Gastroesophageal sphincter (tissue), 4 donors: ENCODE results near the gene CCNH. TPM values are rescaled to one million over a fixed set of nuclear protein-coding genes. Genes with fewer than 3 reads are reported as not detected.

Experiments used
- ATAC-seq: fragments of 150-250 bp; one replicate; pipeline ENCODE4 v1.9.1; 2016; ENCODE audit warnings: mild to moderate bottlenecking, moderate library complexity
- H3K27ac ChIP-seq, 4 donors: fragments of 200-600 bp; sonication (generic) in 3 of 4; 1 replicate in 3 of 4; 2 replicates in 1 of 4; pipeline ENCODE4 v1.5.1; 2016 to 2019
- H3K27me3 ChIP-seq: fragments of 200-600 bp; sonication (generic); one replicate; pipeline ENCODE4 v1.5.1; 2019
- H3K36me3 ChIP-seq, 2 donors: fragments of 200-600 bp; sonication (generic); one replicate each; pipeline ENCODE4 v1.5.1; 2019; ENCODE audit warnings: control low read depth in 1 of 2
- H3K4me1 ChIP-seq, 3 donors: fragments of 200-600 bp; sonication (generic); 1 replicate in 2 of 3; 2 replicates in 1 of 3; pipeline ENCODE4 v1.5.1; 2016 to 2019; ENCODE audit warnings: control low read depth in 2 of 3
- H3K4me3 ChIP-seq, 2 donors: fragments of 200-600 bp; sonication (generic); one replicate each; pipeline ENCODE4 v1.5.1; 2019; ENCODE audit warnings: mild to moderate bottlenecking in 1 of 2, moderate library complexity in 1 of 2
- H3K9me3 ChIP-seq, 3 donors: fragments of 200-600 bp; sonication (generic); one replicate each; pipeline ENCODE4 v1.5.1; 2017 to 2019; ENCODE audit warnings: control low read depth in 2 of 3
- EP300 ChIP-seq: sonication (generic); formaldehyde crosslinking; IDR thresholded peaks from one replicate; pipeline ENCODE4 v1.6.1; 2017; ENCODE audit warnings: antibody characterized with exemption, mild to moderate bottlenecking
- POLR2A ChIP-seq, 2 donors: fragments of 450-650 bp; IDR thresholded peaks; one replicate each; pipeline ENCODE4 v1.6.1; 2017; ENCODE audit warnings: antibody characterized with exemption in 2 of 2, mild to moderate bottlenecking in 2 of 2, moderate library complexity in 1 of 2
- POLR2AphosphoS5 ChIP-seq: sonication (generic); formaldehyde crosslinking; IDR thresholded peaks from one replicate; pipeline ENCODE4 v1.6.1; 2017; ENCODE audit warnings: antibody characterized with exemption
- WGBS, 2 donors: methylation state at CpG; one replicate each; pipeline ENCODE4 v1.1.5; 2018; ENCODE audit warnings: low coverage in 1 of 2; 5-methylcytosine and 5-hydroxymethylcytosine counted together
- total RNA-seq, 4 donors: library from RNA; depleted of rRNA; stranded (reverse); fragments of >200 nt; gene quantifications; one replicate each; pipeline ENCODE4 v1.1.0, GENCODE V29; 2016
- TF ChIP-seq, protein P1 (sequence below), 4 experiments: fragments of 200-600 bp in 2 of 4; fragments of 450-650 bp in 2 of 4; sonication (generic) in 1 of 4; IDR thresholded peaks; one replicate each; pipeline ENCODE4 v1.5.1; 2017 to 2019; ENCODE audit warnings: antibody characterized with exemption in 4 of 4, mild to moderate bottlenecking in 2 of 4, moderate library complexity in 2 of 4

CCNH gene
- total RNA-seq, 4 donors from 2014 or later, result 32.0 to 125 (median 81.0) TPM

DNA sequence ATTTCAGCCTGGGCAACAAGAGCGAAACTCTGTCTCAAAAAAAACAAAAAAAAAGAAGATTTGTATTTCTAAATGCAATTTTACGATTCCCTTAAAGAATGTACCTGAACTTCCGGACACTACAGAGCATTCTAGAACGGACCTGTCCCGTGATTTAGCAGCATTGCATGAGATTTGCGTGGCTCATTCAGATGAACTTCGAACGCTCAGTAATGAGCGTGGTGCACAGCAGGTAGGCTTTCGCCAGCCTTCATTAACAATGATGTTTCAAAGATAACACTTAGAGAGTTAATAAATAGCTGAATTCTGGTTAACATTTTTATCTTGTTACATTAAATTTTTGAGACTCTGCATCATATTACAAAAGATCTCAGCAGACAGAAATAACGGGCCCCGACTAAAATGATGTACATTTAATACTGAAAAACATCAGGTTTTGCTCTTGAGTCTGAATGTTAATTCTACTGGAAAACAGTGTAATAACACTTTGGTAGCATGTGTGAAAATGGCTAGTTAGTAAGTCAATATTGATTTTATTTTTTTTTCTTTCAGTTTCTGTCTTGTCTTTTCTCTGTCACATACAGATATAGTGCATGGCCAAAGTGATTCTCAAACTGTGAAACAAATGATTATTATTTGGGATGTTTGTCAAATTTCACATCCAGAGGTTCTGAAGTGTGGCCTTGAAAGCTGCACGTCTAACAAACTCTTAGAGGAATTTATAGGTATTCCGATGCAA lies 23.3 kb downstream of the CCNH start:
- TF ChIP-seq EP300 (no peak), POLR2AphosphoS5 (no peak), POLR2A (IDR thresholded peaks at IDR 0.05) (no peak)
- TF ChIP-seq, protein P1, sequence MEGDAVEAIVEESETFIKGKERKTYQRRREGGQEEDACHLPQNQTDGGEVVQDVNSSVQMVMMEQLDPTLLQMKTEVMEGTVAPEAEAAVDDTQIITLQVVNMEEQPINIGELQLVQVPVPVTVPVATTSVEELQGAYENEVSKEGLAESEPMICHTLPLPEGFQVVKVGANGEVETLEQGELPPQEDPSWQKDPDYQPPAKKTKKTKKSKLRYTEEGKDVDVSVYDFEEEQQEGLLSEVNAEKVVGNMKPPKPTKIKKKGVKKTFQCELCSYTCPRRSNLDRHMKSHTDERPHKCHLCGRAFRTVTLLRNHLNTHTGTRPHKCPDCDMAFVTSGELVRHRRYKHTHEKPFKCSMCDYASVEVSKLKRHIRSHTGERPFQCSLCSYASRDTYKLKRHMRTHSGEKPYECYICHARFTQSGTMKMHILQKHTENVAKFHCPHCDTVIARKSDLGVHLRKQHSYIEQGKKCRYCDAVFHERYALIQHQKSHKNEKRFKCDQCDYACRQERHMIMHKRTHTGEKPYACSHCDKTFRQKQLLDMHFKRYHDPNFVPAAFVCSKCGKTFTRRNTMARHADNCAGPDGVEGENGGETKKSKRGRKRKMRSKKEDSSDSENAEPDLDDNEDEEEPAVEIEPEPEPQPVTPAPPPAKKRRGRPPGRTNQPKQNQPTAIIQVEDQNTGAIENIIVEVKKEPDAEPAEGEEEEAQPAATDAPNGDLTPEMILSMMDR (IDR thresholded peaks at IDR 0.05), result no peak
- no peak for ATAC-seq
- H3K4me1 ChIP-seq, result peaks cover 10 to 35% (median 10%) of the 10 kb centered on the region in 3 donors
- no peaks in the 10 kb centered on the region for H3K9me3 ChIP-seq
- H3K27me3 ChIP-seq, result no peaks in the 10 kb centered on the region
- peaks cover 0 to 88% of the 10 kb centered on the region in 2 donors for H3K36me3 ChIP-seq
- H3K27ac ChIP-seq, result no peak overlapping the region
- 89 to 94% methylated on average over 13 to 14 of the region's 14 CpGs for whole genome bisulfite sequencing, 2 donors
- no peak overlapping the region for H3K4me3 ChIP-seq

DNA sequence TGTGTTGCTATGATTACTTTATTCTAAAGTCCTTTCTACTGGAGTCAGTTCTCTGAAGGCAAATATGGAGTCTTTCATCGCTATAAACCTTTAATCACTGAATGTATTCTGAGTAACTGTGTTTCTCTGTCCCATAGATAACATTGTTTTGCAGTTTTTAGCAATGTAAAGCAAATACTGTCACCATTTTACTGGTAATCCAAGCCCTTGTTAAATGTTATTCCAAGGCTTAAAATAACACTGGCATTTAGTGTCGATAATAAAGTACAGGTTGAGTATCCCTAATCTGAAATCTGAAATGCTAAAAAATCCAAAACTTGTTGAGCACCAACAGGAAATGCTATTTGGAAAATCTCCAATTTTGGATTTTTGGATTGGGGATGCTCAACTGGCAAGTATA lies 24.6 kb downstream of the CCNH start:
- peaks cover 0 to 88% of the 10 kb centered on the region in 2 donors for H3K36me3 ChIP-seq
- TF ChIP-seq POLR2A (IDR thresholded peaks at IDR 0.05), result no peak
- no peak for TF ChIP-seq EP300
- no peak for TF ChIP-seq POLR2AphosphoS5
- TF ChIP-seq, protein P1 (IDR thresholded peaks at IDR 0.05), result no peak
- no peaks in the 10 kb centered on the region for H3K27me3 ChIP-seq
- H3K4me3 ChIP-seq, result no peak overlapping the region
- 88 to 93% methylated on average over 2 of the region's 2 CpGs for WGBS, 2 donors
- H3K9me3 ChIP-seq, result no peaks in the 10 kb centered on the region
- H3K27ac ChIP-seq, result no peak overlapping the region
- peaks cover 0 to 22% (median 4%) of the 10 kb centered on the region in 3 donors for H3K4me1 ChIP-seq
- no peak for ATAC-seq

GRCh38 chr5:87385802-87386201 lies 26.9 kb downstream of the CCNH start:
- Histone ChIP-seq H3K9me3 (no peaks in the 10 kb centered on the region), H3K4me3 (no peak overlapping the region), H3K27me3 (no peaks in the 10 kb centered on the region), H3K36me3 (peaks cover 0 to 86% of the 10 kb centered on the region in 2 donors), H3K4me1 (peaks cover 0 to 4% (median under 1%) of the 10 kb centered on the region in 3 donors), H3K27ac (no peak overlapping the region)
- 81 to 94% methylated on average over 2 of the region's 2 CpGs for WGBS, 2 donors
- ATAC-seq, result no peak
- no peak for TF ChIP-seq POLR2AphosphoS5
- TF ChIP-seq EP300, result no peak
- TF ChIP-seq, protein P1 (IDR thresholded peaks at IDR 0.05), result no peak
- TF ChIP-seq POLR2A (IDR thresholded peaks at IDR 0.05), result no peak

DNA sequence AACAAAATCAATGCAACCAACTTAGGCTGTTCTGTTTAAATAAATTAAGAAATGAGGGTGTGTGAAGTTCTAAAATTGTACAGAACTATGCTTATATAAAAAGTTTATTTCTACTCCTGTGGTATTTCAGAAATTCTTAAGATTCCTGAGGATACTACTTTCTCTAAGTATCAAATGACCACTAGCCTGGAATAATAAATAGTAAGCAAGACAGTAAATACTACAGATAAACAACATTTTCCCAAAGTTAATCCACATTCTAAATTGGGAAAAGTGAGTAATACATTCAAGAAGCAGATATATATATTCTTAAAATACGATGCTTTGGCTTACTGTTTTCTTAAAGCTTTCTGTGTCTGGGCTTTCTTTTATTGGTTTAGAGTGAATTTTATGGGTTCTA lies 29.5 kb downstream of the CCNH start:
- H3K36me3 ChIP-seq, result peaks cover 0 to 83% of the 10 kb centered on the region in 2 donors
- no peak for ATAC-seq
- H3K9me3 ChIP-seq, result no peaks in the 10 kb centered on the region
- H3K27me3 ChIP-seq, result no peaks in the 10 kb centered on the region
- H3K27ac ChIP-seq, result no peak overlapping the region
- no peak for TF ChIP-seq POLR2AphosphoS5
- TF ChIP-seq EP300, result no peak
- TF ChIP-seq, protein P1 (IDR thresholded peaks at IDR 0.05), result no peak
- no peak for TF ChIP-seq POLR2A (IDR thresholded peaks at IDR 0.05)
- no peak overlapping the region for H3K4me3 ChIP-seq
- H3K4me1 ChIP-seq, result no peaks in the 10 kb centered on the region
- WGBS, 2 donors, result 71 to 83% methylated on average over 1 of the region's 1 CpG

DNA sequence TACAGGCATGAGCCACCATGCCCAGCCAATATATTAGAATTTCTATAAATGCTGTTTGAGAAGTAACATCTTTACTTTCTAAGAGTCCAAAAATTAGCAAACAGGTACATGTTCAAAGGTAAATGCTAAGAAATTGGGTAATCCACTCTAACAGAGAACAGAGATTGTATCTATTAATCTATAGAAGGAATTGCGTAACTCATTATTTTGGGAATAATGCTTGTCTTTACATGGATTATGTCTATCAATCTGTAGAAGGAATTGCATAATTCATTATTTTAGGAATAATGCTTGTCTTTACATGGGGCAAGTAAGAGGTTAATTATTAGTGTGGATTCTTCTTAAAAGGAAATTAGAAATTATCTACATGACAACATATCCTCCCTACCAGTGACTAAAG lies 30.5 kb downstream of the CCNH start:
- no peaks in the 10 kb centered on the region for H3K4me1 ChIP-seq
- peaks cover 0 to 83% of the 10 kb centered on the region in 2 donors for H3K36me3 ChIP-seq
- 89 to 96% methylated on average over 1 of the region's 1 CpG for WGBS, 2 donors

More for the DNA sequence above, 30.5 kb downstream of the CCNH start:
- no peak overlapping the region for H3K4me3 ChIP-seq
- H3K27me3 ChIP-seq, result no peaks in the 10 kb centered on the region
- H3K9me3 ChIP-seq, result no peaks in the 10 kb centered on the region
- TF ChIP-seq POLR2A (IDR thresholded peaks at IDR 0.05), result no peak
- no peak overlapping the region for H3K27ac ChIP-seq
- no peak for ATAC-seq
